Measurements from ENCODE around the gene RRP9. TPM values are rescaled to one million over a fixed set of nuclear protein-coding genes. Genes with fewer than 3 reads are reported as not detected.

RRP9 gene
- total RNA-seq, 1 experiment from 2014 or later = 49.9 TPM

DNA sequence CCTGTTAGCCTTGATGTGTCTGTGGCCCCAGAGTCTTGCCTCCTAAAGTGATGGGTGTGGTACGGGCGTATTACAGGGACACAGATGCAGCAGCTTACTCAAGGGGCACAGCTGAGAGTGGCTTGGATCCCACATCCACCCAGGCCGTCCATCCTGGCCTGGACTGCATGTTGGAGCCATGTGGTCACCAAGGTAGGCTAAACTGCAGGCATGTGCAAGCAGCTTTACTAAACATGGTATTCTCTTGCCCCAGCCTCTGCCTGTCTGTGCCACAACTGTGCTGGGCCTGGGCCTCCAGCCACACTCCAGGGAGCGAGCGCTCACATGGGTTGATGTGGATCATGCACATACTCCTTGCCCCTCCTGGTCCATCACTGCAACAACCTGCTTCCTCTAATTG is 7.4 kb upstream of the RRP9 start:
- DNase-seq (ENCODE audit: low spot score) (no peak), ATAC-seq (no peak)
- Mint-ChIP-seq H3K36me3 (no peaks in the 10 kb centered on the region), H3K4me3 (no peak overlapping the region), H3K4me1 (no peaks in the 10 kb centered on the region), H3K9me3 (no peaks in the 10 kb centered on the region), H3K27ac (no peak overlapping the region), H3K27me3 (ENCODE audit: low read depth) (peaks cover 50% of the 10 kb centered on the region)
- CTCF ChIA-PET = no interaction called here
- no peak for TF ChIP-seq ATF1 (CRISPR knock-in tag; IDR thresholded peaks at IDR 0.05)
- TF ChIP-seq CBFB (CRISPR knock-in tag; IDR thresholded peaks at IDR 0.05; ENCODE audit: low read depth) = no peak
- no peak for TF ChIP-seq JUN (CRISPR knock-in tag; IDR thresholded peaks at IDR 0.05)
- no peak for TF ChIP-seq ZNF232 (CRISPR knock-in tag; IDR thresholded peaks at IDR 0.05)
- TF ChIP-seq, protein P1, sequence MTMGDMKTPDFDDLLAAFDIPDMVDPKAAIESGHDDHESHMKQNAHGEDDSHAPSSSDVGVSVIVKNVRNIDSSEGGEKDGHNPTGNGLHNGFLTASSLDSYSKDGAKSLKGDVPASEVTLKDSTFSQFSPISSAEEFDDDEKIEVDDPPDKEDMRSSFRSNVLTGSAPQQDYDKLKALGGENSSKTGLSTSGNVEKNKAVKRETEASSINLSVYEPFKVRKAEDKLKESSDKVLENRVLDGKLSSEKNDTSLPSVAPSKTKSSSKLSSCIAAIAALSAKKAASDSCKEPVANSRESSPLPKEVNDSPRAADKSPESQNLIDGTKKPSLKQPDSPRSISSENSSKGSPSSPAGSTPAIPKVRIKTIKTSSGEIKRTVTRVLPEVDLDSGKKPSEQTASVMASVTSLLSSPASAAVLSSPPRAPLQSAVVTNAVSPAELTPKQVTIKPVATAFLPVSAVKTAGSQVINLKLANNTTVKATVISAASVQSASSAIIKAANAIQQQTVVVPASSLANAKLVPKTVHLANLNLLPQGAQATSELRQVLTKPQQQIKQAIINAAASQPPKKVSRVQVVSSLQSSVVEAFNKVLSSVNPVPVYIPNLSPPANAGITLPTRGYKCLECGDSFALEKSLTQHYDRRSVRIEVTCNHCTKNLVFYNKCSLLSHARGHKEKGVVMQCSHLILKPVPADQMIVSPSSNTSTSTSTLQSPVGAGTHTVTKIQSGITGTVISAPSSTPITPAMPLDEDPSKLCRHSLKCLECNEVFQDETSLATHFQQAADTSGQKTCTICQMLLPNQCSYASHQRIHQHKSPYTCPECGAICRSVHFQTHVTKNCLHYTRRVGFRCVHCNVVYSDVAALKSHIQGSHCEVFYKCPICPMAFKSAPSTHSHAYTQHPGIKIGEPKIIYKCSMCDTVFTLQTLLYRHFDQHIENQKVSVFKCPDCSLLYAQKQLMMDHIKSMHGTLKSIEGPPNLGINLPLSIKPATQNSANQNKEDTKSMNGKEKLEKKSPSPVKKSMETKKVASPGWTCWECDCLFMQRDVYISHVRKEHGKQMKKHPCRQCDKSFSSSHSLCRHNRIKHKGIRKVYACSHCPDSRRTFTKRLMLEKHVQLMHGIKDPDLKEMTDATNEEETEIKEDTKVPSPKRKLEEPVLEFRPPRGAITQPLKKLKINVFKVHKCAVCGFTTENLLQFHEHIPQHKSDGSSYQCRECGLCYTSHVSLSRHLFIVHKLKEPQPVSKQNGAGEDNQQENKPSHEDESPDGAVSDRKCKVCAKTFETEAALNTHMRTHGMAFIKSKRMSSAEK (CRISPR knock-in tag; IDR thresholded peaks at IDR 0.05; ENCODE audit: borderline replicate concordance) = no peak
- TF ChIP-seq, protein P2, sequence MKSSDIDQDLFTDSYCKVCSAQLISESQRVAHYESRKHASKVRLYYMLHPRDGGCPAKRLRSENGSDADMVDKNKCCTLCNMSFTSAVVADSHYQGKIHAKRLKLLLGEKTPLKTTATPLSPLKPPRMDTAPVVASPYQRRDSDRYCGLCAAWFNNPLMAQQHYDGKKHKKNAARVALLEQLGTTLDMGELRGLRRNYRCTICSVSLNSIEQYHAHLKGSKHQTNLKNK (CRISPR knock-in tag; IDR thresholded peaks at IDR 0.05) = no peak
- TF ChIP-seq, protein P3, sequence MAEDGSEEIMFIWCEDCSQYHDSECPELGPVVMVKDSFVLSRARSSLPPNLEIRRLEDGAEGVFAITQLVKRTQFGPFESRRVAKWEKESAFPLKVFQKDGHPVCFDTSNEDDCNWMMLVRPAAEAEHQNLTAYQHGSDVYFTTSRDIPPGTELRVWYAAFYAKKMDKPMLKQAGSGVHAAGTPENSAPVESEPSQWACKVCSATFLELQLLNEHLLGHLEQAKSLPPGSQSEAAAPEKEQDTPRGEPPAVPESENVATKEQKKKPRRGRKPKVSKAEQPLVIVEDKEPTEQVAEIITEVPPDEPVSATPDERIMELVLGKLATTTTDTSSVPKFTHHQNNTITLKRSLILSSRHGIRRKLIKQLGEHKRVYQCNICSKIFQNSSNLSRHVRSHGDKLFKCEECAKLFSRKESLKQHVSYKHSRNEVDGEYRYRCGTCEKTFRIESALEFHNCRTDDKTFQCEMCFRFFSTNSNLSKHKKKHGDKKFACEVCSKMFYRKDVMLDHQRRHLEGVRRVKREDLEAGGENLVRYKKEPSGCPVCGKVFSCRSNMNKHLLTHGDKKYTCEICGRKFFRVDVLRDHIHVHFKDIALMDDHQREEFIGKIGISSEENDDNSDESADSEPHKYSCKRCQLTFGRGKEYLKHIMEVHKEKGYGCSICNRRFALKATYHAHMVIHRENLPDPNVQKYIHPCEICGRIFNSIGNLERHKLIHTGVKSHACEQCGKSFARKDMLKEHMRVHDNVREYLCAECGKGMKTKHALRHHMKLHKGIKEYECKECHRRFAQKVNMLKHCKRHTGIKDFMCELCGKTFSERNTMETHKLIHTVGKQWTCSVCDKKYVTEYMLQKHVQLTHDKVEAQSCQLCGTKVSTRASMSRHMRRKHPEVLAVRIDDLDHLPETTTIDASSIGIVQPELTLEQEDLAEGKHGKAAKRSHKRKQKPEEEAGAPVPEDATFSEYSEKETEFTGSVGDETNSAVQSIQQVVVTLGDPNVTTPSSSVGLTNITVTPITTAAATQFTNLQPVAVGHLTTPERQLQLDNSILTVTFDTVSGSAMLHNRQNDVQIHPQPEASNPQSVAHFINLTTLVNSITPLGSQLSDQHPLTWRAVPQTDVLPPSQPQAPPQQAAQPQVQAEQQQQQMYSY (CRISPR knock-in tag; IDR thresholded peaks at IDR 0.05) = no peak
- TF ChIP-seq, protein P4, sequence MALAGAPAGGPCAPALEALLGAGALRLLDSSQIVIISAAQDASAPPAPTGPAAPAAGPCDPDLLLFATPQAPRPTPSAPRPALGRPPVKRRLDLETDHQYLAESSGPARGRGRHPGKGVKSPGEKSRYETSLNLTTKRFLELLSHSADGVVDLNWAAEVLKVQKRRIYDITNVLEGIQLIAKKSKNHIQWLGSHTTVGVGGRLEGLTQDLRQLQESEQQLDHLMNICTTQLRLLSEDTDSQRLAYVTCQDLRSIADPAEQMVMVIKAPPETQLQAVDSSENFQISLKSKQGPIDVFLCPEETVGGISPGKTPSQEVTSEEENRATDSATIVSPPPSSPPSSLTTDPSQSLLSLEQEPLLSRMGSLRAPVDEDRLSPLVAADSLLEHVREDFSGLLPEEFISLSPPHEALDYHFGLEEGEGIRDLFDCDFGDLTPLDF (CRISPR knock-in tag; IDR thresholded peaks at IDR 0.05) = no peak
- no peak for TF ChIP-seq KAT7 (CRISPR knock-in tag; IDR thresholded peaks at IDR 0.05; ENCODE audit: borderline replicate concordance)
- TF ChIP-seq, protein P5, sequence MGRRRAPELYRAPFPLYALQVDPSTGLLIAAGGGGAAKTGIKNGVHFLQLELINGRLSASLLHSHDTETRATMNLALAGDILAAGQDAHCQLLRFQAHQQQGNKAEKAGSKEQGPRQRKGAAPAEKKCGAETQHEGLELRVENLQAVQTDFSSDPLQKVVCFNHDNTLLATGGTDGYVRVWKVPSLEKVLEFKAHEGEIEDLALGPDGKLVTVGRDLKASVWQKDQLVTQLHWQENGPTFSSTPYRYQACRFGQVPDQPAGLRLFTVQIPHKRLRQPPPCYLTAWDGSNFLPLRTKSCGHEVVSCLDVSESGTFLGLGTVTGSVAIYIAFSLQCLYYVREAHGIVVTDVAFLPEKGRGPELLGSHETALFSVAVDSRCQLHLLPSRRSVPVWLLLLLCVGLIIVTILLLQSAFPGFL (CRISPR knock-in tag; IDR thresholded peaks at IDR 0.05; ENCODE audit: borderline replicate concordance) = no peak
- no peak for TF ChIP-seq RELA (CRISPR knock-in tag; IDR thresholded peaks at IDR 0.05; ENCODE audit: borderline replicate concordance)
- POLR2A ChIA-PET = no interaction called here

DNA sequence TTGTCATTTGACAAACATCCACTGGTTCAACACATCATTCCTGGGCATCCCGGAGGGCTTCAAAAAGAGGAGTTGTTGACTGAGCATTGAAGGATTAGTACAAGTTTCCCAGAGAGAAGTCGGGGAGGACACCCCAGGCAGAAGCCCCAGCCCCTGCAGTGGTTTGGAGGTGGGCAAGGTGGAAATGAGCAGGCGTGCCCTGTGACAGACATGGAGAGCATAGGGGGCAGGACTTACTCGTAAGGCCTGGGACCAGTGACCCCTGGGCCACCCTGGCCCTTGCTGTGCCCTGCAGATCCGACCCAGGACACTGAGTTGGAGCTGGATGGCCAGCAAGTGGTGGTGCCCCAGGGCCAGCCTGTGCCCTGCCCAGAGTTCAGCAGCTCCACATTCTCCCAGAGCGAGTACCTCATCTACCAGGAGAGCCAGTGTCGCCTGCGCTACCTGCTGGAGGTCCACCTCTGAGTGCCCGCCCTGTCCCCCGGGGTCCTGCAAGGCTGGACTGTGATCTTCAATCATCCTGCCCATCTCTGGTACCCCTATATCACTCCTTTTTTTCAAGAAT is 6.4 kb upstream of the RRP9 start:
- Mint-ChIP-seq H3K4me1 (no peaks in the 10 kb centered on the region), H3K36me3 (no peaks in the 10 kb centered on the region), H3K9me3 (no peaks in the 10 kb centered on the region), H3K27ac (no peak overlapping the region), H3K4me3 (no peak overlapping the region), H3K27me3 (ENCODE audit: low read depth) (peaks cover 40% of the 10 kb centered on the region)
- POLR2A ChIA-PET = no interaction called here
- CTCF ChIA-PET = no interaction called here
- ATAC-seq (no peak), DNase-seq (ENCODE audit: low spot score) (no peak)
- TF ChIP-seq RELA (CRISPR knock-in tag; IDR thresholded peaks at IDR 0.05; ENCODE audit: borderline replicate concordance) (no peak), OVOL2 (CRISPR knock-in tag; IDR thresholded peaks at IDR 0.05; ENCODE audit: borderline replicate concordance) (no peak), PRRX2 (CRISPR knock-in tag; IDR thresholded peaks at IDR 0.05) (no peak), ZNF219 (CRISPR knock-in tag; IDR thresholded peaks at IDR 0.05; ENCODE audit: borderline replicate concordance) (no peak), EMX1 (CRISPR knock-in tag; IDR thresholded peaks at IDR 0.05) (no peak), NR3C1 (CRISPR knock-in tag; conservative IDR thresholded peaks at IDR 0.05; ENCODE audit: low read depth) (no peak), TEAD1 (CRISPR knock-in tag; IDR thresholded peaks at IDR 0.05) (no peak)
- TF ChIP-seq, protein P3 (CRISPR knock-in tag; IDR thresholded peaks at IDR 0.05) = no peak

All from WTC11 (cell line).